HEK293T (cell line): ENCODE data around the gene PTPN4.

ENCODE experiments used
- CTCF ChIA-PET: fragments of 350-600 bp; formaldehyde crosslinking; extraction: SDS; loops from one replicate; lab custom pipeline; 2021; ENCODE audit warnings: antibody characterized with exemption, inconsistent platforms; lab: Yijun Ruan, JAX
- POLR2A ChIA-PET: fragments of 350-600 bp; formaldehyde crosslinking; extraction: SDS; loops from one replicate; lab custom pipeline; 2020; ENCODE audit warnings: antibody characterized with exemption, inconsistent platforms; lab: Yijun Ruan, JAX
- DNase-seq: peaks from one replicate; pipeline ENCODE4 v3.0.0; 2012; ENCODE audit warnings: mixed read lengths; ENCODE audit errors: extremely low spot score
- ARNT ChIP-seq: fragments of 450-650 bp; IDR thresholded peaks from 2 replicates; pipeline ENCODE4 v1.6.1; 2017; ENCODE audit warnings: mild to moderate bottlenecking
- BHLHE40 ChIP-seq: fragments of 450-650 bp; IDR thresholded peaks from 2 replicates; pipeline ENCODE4 v1.6.1; 2016; ENCODE audit warnings: mild to moderate bottlenecking, moderate library complexity, borderline replicate concordance
- CTBP1 ChIP-seq: fragments of 450-650 bp; IDR thresholded peaks from 2 replicates; pipeline ENCODE4 v1.6.1; 2016; ENCODE audit warnings: borderline replicate concordance
- ELF4 ChIP-seq: fragments of 450-650 bp; IDR thresholded peaks from 2 replicates; pipeline ENCODE4 v1.6.1; 2017; ENCODE audit warnings: antibody characterized with exemption
- FOXA1 ChIP-seq: fragments of 450-650 bp; IDR thresholded peaks from 2 replicates; pipeline ENCODE4 v1.6.1; 2016; ENCODE audit warnings: mild to moderate bottlenecking
- FOXK2 ChIP-seq: fragments of 450-650 bp; IDR thresholded peaks from 2 replicates; pipeline ENCODE4 v1.6.1; 2016; ENCODE audit warnings: mild to moderate bottlenecking
- FOXM1 ChIP-seq: fragments of 450-650 bp; IDR thresholded peaks from 2 replicates; pipeline ENCODE4 v1.6.1; 2017; ENCODE audit warnings: mild to moderate bottlenecking, borderline replicate concordance
- HDGF ChIP-seq: fragments of 450-650 bp; IDR thresholded peaks from 2 replicates; pipeline ENCODE4 v1.6.1; 2017; ENCODE audit warnings: antibody characterized with exemption, borderline replicate concordance
- L3MBTL2 ChIP-seq: fragments of 450-650 bp; conservative IDR thresholded peaks from 2 replicates; pipeline ENCODE4 v1.6.1; 2016; ENCODE audit warnings: mild to moderate bottlenecking
- LEF1 ChIP-seq: fragments of 450-650 bp; IDR thresholded peaks from 2 replicates; pipeline ENCODE4 v1.6.1; 2017; ENCODE audit warnings: mild to moderate bottlenecking, borderline replicate concordance
- NFRKB ChIP-seq: fragments of 450-650 bp; IDR thresholded peaks from 2 replicates; pipeline ENCODE4 v1.6.1; 2016; ENCODE audit warnings: mild to moderate bottlenecking, moderate library complexity
- SP1 ChIP-seq: fragments of 450-650 bp; IDR thresholded peaks from 2 replicates; pipeline ENCODE4 v1.6.1; 2017
- SUZ12 ChIP-seq: fragments of 450-650 bp; IDR thresholded peaks from 2 replicates; pipeline ENCODE4 v1.6.1; 2016; ENCODE audit warnings: mild to moderate bottlenecking
- TARDBP ChIP-seq: fragments of 450-650 bp; IDR thresholded peaks from 2 replicates; pipeline ENCODE4 v1.6.1; 2016
- ZNF384 ChIP-seq: fragments of 450-650 bp; IDR thresholded peaks from 2 replicates; pipeline ENCODE4 v1.6.1; 2016
- TF ChIP-seq, protein P1 (sequence below): fragments of 450-650 bp; IDR thresholded peaks from 2 replicates; pipeline ENCODE4 v1.6.1; 2016

Gene PTPN4

DNA sequence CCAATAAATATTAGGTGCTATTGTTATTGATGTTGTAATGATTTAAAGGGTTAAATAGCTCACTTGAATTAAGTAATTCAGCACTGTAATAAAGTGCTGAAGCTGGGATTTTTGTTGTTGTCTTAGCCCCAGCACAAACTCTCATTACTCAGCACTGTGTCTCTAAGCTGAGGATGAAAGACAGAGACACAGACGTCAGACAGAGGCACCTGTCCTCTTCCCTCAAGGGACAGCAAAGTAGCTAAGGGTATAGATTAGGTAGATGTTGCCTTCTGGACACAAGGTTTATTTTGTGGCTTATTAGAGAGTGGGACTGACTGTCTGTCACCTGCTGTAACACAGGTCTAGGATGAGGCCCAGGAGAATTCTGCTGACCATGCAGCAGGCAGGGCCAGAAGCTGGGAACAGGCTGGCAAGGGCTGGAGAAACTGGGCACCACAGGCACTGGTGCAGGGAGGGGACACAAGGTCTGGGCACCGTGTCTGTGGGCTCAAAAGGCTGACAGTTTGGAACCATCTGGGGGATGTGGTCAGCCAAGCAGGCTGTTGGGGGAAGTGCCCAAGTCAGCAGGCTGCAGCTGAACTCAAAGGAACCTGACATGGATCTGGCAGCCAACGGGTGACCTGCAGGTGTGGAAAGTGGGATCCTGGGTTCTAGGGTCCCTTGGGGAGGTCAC lies 20.0 kb upstream of the PTPN4 start:
- ChIA-PET POLR2A (interaction anchor here (0.8 kb wide), 1 partner anchor 19 kb away, joined by 5 read pairs; the partner anchor contains the start of gene PTPN4), CTCF (interaction anchor here (0.6 to 1.0 kb wide), 2 partner anchors 37 to 80 kb away, joined by 3 to 4 read pairs; no protein-coding TSS in a partner anchor)
- no peak for DNase-seq
- no peak for TF ChIP-seq ELF4
- TF ChIP-seq ZNF384 = no peak
- no peak for TF ChIP-seq BHLHE40
- TF ChIP-seq SP1 = no peak
- no peak for TF ChIP-seq HDGF
- no peak for TF ChIP-seq ARNT
- no peak for TF ChIP-seq LEF1

DNA sequence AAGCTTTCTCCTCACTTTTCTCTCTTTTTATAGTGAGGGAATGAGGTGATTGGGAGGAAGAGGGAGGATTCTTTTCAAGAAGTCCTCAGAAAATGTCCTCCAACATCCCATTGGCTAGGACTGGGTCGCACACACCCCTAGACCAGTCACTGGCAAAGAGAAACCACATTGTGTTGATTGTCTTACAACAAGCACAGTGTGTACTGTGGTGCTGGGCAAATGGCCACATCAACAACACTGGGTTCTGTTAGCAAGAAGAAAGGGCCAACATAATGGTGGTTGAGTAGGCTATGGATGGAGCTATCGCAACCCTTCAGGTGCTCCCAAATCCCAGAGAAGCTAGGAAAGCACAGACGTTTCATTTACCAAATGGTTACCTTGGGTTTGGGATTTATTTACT lies 18.7 kb upstream of the PTPN4 start:
- DNase-seq = no peak
- POLR2A ChIA-PET = no interaction called here
- TF ChIP-seq HDGF (no peak), ZNF384 (no peak), CTBP1 (no peak), ARNT (no peak)
- CTCF ChIA-PET = no interaction called here

DNA sequence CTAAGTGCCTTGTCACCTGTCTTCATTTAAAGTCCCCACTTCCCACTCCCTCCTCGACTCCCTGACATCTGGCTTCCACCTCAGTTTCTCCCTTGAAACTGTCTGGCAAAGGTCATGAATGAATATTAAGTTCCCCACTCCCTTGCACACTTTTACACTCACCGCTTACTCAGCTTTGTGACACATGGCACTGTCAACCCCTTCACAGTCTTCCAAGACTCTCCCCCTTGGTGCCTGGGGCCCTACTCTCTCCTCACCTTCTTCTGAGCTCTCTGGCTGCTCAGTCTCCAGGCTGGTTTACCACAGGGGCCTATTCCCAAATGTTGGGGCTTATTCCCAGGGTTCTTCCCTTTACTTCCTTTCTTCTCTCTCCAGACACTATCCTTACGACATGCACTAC lies 17.9 kb upstream of the PTPN4 start:
- ChIA-PET CTCF (no interaction called here), POLR2A (no interaction called here)
- DNase-seq = no peak
- TF ChIP-seq ELF4 (no peak), HDGF (no peak), FOXM1 (no peak), CTBP1 (no peak), ARNT (no peak), FOXA1 (no peak), ZNF384 (no peak)
- TF ChIP-seq, protein P1, sequence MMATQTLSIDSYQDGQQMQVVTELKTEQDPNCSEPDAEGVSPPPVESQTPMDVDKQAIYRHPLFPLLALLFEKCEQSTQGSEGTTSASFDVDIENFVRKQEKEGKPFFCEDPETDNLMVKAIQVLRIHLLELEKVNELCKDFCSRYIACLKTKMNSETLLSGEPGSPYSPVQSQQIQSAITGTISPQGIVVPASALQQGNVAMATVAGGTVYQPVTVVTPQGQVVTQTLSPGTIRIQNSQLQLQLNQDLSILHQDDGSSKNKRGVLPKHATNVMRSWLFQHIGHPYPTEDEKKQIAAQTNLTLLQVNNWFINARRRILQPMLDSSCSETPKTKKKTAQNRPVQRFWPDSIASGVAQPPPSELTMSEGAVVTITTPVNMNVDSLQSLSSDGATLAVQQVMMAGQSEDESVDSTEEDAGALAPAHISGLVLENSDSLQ = no peak

DNA sequence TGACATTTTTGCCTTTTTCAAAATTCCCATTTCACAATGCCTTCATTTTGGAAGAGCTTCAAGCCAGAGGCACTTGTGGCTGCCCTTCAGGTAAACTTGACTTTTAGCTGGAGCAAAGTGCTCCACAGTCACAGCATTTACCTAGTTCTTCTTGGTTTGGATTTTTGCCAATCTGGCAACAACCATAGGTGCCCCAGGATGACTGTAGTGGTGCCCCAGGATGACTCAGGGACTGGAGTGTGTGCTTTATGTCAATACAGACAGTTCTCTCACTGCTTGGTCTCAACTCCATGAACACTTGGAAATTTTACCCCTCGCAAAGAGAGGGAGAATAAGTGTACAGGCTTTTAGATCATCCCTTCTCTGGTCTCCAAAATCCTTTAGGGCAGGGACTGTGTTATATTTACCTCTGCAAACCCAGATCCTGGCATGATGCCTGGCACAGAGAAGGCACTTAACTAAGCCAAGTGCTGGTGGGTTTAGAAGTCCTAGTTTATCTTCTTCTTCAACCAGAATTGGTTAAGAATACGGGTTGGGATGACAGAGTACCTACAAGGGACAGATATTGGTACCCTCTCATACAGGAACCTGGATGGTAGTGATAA lies 15.3 kb upstream of the PTPN4 start:
- TF ChIP-seq, protein P1 = no peak
- TF ChIP-seq BHLHE40 = no peak
- no peak for TF ChIP-seq FOXM1
- TF ChIP-seq LEF1 = no peak
- no peak for TF ChIP-seq ARNT
- TF ChIP-seq CTBP1 = no peak
- no peak for TF ChIP-seq FOXK2
- no peak for TF ChIP-seq L3MBTL2
- no peak for TF ChIP-seq FOXA1
- no peak for TF ChIP-seq NFRKB
- TF ChIP-seq TARDBP = no peak
- no peak for TF ChIP-seq SUZ12
- TF ChIP-seq SP1 = no peak
- no peak for TF ChIP-seq ZNF384
- TF ChIP-seq ELF4 = no peak
- CTCF ChIA-PET = interaction anchor here (0.6 kb wide), 1 partner anchor 461 kb away, joined by 3 read pairs; no protein-coding TSS in a partner anchor
- DNase-seq = no peak
- POLR2A ChIA-PET = no interaction called here

DNA sequence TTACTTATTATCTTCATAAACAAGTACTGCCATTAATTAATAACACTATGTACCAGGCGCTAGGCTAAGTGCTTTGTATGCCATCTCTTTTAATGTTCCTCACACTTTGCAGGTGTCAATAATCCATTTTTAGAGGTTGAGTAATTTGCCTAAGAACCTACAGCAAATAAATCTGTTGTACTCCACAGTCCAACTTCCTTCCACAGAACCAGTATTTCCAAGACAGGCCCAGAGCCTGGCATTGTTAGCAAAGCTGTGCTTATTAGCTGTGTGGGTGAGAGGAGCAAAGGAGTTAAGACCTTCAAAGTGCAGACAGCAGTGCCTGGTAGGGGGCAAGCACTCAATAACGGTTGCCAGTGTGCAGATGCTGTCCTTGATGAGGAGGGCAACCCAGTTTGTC lies 14.2 kb upstream of the PTPN4 start:
- ChIA-PET CTCF (no interaction called here), POLR2A (no interaction called here)
- no peak for DNase-seq

More for the DNA sequence above, 14.2 kb upstream of the PTPN4 start:
- TF ChIP-seq ARNT = no peak
- TF ChIP-seq ELF4 = no peak
- TF ChIP-seq LEF1 = no peak
- TF ChIP-seq TARDBP = no peak
- TF ChIP-seq ZNF384 = no peak
- no peak for TF ChIP-seq FOXA1
- no peak for TF ChIP-seq BHLHE40
- TF ChIP-seq, protein P1 = no peak
- no peak for TF ChIP-seq HDGF
- TF ChIP-seq SP1 = no peak
